HG02870 (cell line): ENCODE data around the gene WDR3.

Experiments
- ATAC-seq: cut with Tn5 transposase; IDR thresholded peaks from one replicate; pipeline ENCODE4 v1.9.1; 2021; ENCODE audit warnings: mild to moderate bottlenecking, moderate library complexity; ENCODE audit not compliant: unreplicated experiment

The WDR3 gene

GRCh38 chr1:117942293-117942692 lies 12.8 kb downstream of the WDR3 start:
- ATAC-seq, result no peak

- ATAC-seq, result no peak
Observed at GRCh38 chr1:117952386-117952785, 22.8 kb downstream of the WDR3 start.

GRCh38 chr1:117959364-117959763 lies 29.8 kb downstream of the WDR3 start:
- ATAC-seq, result no peak

DNA sequence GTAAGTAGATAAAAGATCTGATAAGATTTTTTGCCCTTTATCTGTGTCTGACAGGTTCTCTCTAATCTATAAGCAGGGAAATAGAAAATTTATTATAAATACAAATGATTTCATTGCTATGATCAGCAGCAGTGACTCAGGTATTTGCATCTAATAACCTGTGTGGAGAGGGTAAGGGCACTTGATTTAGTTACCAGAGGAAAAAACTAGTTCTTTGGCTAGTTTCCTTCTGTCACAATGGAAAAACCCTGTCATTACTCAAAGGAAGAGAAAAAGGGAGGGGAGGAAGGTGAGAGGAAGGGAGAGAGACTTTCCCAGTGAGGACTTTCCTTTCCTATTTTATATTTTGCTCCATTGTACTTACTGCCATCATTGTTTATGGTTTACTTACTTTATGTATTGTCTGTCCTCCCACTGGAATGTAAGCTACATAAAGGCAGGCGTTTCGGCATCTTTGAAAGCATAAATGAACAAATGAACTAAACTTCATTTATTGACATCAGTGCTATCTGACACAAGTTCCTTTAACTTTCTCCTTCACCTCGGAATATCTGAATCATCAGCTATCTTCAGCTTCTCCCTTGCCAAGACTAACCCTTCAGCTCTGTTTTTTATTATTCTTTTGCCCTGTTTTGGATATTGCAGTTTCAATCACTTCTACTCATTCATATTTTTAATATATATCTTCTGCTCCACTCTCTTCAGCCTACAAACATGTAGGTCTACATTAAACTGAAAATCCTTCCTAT lies 34.9 kb downstream of the WDR3 start:
- ATAC-seq, result no peak

DNA sequence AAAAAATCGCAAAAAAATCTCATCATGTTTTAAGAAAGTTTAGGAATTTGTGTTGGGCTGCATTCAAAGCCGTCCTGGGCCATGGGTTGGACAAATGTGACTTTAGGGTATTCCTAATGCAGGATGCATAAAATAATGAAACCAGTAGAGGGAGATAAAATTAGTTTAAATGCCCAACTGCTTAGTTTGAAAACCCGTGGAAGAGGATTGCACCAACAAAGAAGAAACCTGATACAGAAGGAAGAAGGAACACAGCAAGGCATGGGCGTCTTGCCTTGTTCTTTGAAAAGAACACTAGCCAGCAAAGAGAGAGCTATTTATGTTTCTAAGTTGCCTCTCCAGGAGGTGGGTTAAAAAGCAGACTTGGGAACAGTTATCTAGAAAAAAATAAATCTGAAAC lies 37.9 kb downstream of the WDR3 start:
- no peak for ATAC-seq

- no peak for ATAC-seq
Observed at GRCh38 chr1:117967881-117968280, 38.3 kb downstream of the WDR3 start.

DNA sequence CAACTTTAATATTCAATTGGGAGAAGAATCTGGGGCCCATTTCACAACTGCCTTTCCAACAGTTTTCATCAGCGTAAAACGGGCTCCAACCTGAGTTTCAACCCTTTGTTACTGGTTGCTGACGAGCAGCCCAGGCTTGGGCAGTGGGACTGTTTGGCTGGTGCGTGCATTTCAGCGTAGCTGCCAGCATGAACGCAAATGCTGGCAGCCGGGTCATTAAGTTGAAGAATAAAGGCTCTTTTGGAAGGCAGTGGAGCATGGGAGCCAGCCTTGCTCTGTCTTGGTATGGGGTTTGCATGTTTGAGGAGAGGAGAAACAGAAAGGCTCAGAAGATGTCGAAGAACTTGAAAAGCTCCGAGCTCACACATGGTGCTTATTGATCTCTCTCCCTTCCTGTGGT lies 40.7 kb downstream of the WDR3 start:
- ATAC-seq, result no peak

DNA sequence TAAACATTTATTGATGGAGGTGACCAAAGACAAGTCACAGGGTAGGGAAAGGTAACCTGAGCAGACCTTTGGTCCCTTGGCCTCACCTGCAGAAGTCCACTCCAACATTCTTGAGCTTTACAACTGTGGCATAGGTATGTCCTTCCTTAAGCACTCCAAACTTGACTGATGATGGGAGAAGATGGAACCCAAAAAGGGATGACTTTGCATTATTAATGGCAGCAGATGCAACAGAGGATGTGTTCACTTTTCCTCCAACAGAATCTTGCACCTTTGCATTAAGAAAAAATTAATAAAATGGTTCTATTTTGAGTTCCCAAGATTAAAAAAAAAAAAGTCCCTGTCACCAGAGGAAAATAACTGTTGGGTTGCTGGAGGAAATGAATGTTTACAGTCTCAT lies 42.2 kb downstream of the WDR3 start:
- no peak for ATAC-seq

- no peak for ATAC-seq
Observed at GRCh38 chr1:117976381-117976780, 46.8 kb downstream of the WDR3 start.

GRCh38 chr1:117981455-117982192 lies 52.1 kb downstream of the WDR3 start:
- no peak for ATAC-seq

DNA sequence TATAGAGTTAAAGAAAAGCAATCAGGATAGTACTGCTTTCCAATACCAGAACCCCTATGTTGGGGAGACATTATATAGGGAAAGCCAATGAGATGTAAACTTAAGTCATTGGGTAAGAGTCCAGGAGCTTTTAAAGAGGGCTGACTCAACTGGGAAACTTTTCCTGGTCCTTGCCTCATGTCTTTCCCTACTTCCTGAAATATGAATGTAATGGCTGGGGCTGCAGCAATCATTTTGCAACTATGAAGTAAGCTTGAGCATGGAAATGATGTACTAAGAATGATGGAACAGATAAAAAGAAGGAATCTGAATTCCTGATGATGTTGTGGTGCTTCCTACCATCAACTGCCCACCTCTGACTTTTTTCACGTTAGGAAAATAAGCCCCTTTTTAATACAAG lies 55.7 kb downstream of the WDR3 start:
- no peak for ATAC-seq

GRCh38 chr1:117985973-117986372 lies 56.4 kb downstream of the WDR3 start:
- ATAC-seq, result peak; percentile 71

DNA sequence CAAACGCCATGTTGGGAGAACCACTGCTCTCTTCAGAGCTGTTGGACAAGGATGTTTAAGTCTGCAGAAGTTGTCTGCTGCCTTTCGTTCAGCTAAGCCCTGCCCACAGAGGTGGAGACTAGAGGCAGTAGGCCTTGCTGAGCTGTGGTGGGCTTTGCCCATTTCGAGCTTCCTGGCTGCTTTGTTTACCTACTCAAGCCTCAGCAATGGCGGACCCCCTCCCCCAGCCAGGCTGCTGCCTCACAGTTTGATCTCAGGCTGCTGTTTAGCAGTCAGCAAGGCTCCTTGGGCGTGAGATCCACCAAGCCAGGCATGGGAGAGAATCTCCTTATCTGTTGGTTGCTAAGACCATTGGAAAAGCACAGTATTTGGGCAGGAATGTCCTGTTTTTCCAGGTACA lies 74.8 kb downstream of the WDR3 start:
- no peak for ATAC-seq

- no peak for ATAC-seq
Observed at GRCh38 chr1:118007391-118007790, 77.9 kb downstream of the WDR3 start.

GRCh38 chr1:118008011-118008410 lies 78.5 kb downstream of the WDR3 start:
- ATAC-seq, result no peak

GRCh38 chr1:118012515-118013124 lies 83.1 kb downstream of the WDR3 start:
- ATAC-seq, result no peak

DNA sequence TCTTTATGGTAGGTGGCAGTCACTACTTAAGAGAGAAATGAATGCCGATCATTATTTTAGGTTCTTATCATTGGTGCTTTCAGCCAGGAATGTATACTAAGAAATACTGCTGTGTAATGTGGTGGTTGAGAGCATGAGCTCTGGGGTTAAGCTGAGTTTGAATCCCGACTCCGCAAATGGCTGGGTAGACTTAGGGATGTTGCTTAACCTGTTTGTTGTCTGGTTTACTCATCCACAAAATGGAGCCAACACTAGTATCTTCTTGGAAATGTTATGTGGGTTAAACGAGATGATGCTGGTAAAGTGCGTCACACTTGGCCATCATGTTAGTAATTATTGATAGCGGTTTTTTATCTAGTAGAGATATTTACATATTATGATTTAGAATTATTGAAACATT lies 83.8 kb downstream of the WDR3 start:
- ATAC-seq, result no peak

GRCh38 chr1:118013938-118014337 lies 84.4 kb downstream of the WDR3 start:
- ATAC-seq, result no peak
